ENCODE results near the gene DOCK1.

The DOCK1 gene

DNA sequence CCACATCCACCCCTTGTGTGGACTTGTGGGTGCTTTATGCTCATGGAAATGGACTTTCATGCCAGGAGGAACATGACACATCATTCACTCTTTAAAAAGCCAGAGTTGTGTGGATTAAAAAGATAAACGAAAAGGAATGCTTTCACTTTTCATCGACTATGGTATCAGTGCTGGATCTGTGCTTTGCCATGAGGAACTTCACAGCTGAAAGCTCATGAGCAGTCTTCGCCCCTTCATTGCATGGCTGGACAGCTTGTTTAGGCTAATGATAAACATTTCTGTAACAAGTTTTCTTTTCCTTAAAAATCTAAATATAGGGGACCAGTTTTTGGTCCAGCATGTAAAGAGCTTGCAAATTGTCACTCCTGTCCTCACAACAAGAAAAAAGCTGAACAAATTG is 470.2 kb downstream of the DOCK1 start:
- no peak for DNase-seq

DNA sequence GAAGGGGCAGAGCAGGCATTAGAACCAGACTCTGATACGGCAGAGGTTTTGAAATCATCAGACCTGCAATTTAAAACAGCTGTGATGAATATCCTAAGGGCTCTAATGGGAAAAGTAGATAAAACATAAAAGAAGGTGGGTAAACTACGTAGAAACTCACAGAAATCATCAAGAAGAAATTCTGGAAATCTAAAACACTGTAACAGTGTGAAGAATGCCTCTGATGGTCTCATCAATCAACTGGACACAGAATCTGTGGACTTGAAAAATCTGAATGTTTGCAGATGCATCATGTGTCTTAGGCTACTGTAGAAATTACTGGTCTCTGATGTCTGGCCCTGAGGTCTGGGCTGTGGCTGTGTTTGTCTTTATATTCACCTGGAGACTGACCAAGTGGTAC is 470.8 kb downstream of the DOCK1 start:
- no peak for DNase-seq

DNA sequence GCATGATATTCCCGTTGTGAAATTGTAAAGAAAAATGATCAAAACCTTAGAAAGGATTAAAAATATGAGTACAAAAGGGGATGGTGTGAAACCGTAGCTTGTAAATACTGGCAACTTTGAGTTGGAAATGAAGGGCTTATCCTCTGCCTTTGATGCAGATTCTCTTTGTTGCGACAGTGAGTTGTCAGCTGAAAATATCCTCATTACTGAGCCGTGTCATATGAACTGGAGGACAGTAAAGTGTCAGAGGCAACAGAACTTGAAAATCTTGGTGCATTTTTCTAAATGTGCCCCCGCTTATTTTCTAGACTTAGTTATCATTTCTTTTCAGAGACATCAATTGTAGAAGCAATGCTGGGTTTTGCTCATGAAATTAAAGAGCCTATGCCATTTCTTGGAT is 473.4 kb downstream of the DOCK1 start:
- DNase-seq, result no peak

DNA sequence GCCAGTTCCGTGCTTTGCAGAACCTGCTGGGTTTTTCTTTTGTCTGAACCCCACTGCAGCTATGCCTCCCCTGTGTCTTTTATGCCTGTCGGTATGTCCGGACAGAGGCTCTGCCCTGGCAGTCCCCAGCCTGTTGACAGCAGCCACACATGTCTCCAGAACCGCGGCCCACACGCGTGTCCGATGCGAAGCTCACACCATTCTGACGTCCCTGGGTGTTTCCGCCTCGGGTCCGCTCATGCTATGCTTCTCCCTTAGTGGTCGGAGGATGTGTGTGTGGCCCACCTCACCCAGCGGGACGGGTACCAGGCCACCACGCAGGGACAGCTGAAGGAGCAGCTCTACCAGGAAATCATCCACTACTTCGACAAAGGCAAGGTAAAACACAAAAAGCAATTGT is 479.3 kb downstream of the DOCK1 start:
- no peak for DNase-seq

DNA sequence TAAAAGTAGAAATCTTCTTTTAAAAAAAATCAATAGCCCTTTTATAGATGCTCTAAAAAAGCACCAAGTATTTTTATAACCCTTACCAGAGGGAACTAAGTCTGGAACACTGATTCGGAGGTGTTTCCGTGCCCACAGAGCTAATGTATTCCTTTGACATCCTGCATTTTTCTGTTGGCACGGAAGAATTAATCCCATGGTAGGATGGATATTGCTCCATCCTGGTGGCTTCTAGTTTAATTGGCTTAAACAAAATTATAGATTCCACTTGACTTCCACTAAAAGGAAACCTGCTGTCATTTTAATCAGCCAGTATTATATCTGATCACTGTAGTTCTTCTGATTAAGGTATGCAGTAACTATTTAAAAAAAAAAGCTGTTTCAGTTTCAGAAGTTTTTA is 479.8 kb downstream of the DOCK1 start:
- no peak for DNase-seq

DNA sequence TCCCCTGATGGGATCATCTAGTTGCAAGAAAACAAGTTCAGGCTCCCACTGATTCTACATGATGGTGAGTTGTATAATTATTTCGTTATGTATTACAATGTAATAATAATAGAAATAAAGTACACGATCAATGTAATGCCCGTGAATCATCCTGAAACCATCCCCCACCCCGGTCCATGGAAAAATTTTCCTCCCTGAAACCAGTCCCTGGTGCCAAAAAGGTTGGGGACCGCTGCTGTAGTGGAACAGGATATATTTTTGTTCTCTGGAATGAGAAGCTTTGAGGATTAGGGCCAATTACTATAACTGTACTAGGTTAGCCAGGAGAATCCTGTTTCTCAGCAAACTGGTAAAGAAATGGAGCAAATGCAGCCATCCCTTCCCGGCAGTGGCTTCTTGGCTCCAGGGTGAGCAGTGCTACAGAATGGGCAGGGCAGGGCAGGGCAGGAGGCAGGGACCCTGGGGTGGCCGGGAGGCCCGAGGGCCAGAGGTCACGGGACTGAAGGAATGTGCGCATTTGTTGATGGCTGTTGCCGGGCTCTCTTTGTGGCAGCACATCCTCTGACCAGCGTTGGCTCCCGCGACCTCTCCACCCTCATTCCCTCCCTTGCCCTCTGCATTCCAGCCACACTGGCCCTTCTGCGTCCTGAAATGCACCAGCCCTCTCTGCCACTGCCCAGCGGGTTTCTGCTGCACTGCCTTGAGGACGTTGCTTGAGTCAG is 481.5 kb downstream of the DOCK1 start:
- no peak for DNase-seq

DNA sequence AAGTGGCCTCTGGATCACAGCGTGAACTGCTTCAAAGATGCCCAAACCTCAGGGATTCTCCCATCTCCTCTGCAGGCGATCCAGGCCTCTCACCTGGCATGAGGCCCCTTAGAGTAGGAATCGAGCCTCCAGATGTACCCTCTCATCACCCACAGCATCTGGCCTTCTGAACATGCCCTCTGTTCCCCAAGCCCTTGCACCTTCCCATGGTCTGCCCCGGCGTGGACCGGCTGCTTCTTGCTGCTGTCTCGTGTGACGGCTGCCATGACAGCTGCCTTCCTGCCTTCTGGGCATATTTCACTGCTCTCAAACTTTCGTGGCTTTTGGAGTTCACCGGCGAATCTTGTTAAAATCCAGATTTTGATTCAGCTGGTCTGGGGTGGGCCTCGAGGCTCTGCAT is 486.6 kb downstream of the DOCK1 start:
- no peak for DNase-seq

DNA sequence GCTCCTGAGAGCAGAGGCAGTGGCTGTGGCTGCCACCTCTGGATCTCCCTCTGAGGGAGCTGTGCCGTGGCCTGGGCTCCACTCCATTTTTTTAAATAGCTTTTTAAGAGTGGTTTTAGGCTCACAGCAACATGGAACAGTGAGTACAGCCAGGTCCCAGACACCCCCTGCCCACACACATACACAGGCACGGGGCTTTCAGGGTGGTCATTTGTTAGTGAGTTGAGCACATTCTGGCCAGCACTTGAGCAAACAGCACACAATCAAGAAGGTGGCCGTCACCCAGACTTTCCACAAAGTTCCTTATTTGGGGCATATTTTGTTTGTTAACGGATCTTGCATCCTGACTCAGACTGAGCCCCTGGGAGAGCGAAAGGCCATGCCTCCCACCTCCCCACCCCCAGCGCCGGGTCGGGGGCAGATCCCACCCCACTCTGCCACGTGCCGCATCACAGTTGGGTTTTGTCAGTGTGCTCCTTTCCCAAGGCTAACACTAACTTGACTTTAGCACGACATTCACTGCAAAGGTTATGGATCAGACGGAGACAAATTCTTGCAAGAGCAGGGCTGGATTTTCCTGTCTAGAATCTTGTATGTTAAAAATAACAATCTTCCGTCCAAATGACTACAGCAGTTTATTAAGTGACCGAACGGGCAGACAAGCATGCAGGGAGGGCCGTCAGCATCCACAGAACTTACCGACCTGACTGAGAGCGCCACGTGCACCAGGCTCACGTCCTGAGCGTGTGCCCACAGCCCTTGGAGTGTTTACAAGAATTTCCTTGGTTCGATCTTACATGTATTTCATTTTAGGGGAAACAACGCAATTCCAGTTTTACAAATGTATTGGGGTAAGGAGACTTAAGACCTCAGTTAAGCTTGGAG is 487.4 kb downstream of the DOCK1 start:
- DNase-seq, result no peak

DNA sequence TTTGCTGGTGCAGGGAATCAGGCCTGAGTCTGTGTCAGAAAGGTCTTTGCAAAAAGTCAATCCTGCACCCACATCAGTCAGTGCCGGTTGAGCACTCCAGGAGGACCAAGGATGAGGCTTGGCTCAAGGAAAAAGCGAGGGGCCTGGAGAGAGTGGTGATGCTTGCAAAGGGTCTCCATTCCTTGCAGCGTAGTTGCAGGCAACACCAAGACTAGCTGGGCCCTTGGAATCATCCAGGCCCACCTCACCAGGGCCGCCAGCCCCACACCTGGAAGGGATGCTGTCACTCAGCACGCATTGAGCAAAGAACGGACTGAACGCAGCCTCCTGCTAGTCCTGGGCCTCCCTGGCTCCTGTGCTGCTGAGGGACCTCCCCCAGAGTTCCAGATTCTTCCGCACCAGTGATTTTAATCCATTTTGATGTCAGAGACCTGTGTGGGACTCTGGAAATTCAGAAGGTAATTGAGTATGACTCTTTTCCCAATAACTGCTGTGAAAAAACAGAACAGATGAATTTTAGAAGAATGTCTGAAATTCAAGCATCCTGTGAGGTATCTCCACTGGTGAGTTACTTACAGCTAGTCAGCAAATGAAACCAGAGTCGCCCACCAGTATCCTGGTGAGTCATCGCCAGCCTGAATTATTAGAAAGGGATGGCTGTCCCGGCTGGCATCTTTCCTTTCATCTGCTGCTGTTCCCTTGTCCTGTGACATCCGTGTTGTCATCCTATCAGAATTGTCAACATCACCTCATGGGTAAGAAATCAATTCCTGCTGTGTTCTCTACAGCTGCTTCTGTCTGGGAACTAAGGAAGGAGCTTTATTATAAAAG is 493.1 kb downstream of the DOCK1 start:
- no peak for DNase-seq

DNA sequence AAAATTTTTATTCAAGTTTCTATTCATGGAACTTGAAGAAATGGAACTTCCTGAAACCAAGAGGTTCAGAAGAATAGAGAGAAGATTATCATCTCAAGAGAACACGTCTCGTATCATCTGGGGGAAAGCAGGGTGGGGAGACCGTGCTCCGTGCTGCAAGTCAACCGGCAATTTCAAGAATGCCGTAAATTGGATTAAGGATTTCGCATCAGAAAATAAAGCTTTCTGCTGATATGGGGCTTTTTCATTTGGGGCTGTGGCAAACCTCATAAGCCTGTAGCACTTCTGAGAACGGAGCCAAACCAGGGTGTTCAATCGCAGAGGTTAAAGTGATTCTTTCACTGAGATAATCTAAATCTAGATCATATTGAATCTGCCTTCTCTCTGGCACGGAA is 493.7 kb downstream of the DOCK1 start:
- DNase-seq, result no peak

DNA sequence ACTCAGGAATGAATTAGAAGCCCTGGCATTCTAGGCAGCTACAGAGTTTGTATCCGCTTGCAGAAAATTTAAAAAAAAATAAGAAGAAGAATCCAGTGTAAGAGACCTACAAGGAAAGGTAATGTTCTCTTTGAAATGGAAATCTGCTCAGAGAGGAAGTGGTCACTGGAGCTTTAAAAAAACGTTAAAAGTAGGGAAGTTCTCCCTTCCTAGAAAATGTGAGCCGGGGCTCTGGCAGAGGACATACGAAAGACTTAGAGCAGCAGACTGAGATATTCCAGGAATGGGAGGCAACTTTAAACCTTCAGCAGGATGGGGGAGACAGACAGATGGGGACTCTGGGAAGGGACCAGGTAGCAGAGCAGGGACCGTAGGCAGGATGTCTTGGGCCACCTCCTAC is 494.4 kb downstream of the DOCK1 start:
- no peak for DNase-seq

DNA sequence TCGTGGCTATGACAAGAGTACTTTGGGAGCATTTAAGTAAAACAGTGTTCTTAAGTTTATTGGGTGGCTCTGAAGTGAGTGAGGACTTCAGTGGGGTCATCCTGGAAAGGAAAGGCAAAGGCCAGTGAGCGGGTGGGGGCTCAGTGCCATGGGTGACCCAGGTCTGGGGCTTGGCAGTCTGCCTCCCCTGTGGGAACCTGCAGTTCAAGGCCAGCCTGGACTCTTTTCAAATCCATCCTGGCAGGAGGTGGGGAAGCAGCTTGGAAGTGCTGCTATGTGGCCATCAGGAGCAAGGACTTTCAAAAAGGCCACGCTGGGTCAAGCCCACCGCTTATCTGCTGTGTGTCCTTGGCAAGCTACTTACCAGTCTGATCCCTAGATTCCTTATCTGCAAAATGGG is 495.0 kb downstream of the DOCK1 start:
- DNase-seq, result no peak

DNA sequence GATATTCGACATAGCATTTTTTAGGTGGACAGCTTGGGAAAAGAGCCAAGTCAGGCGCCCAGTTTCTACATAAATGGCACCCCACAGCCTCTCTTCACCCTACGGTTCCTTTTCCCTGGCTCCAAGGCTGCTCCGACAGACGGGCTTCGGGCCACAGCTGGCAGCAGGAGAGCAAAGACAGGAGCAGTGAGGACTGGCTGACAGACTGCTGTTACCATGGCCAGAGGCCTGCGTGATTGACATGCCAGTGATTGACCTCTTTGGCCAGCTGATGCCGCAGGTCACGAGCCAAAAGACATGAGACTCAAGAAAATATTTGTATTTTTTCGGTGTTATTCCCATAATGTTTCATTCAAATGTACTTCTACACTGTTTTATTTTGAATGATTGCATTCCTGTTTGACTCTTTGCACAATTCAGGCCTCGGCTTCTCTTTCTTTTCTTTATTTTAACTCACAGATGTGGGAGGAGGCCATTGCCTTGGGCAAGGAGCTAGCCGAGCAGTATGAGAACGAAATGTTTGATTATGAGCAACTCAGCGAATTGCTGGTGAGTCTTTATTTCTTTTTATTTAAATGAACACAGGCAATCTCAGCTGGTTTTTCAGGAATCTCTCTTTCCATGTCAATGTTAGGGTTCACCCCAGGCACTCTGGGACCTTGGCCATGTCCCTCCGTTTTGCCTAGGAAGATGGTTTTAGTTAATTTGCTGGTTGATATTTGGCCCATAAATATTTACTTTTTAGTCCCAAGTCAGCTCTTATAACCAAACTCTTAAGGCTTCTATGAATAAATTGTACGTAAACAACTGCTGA is 497.6 kb downstream of the DOCK1 start:
- DNase-seq, result no peak

DNA sequence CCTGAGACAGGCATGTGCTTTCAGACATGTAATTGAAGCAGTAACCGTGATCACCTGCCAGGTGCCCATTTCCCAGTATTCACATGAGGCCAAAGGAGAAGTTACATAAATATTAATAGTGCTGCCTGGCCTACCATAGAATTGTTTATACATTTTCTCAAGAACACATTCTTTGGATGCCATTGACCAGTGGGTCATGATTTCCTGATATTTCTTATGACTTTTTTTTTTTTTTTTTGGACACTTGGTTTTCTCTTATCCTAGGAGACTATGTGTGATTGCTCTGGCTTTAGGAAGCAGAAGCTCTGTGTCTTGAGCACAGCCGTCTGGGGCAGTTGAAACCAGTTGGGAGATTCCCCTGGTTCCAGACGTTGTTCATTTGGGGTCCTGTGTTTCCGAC is 500.0 kb downstream of the DOCK1 start:
- DNase-seq, result no peak

DNA sequence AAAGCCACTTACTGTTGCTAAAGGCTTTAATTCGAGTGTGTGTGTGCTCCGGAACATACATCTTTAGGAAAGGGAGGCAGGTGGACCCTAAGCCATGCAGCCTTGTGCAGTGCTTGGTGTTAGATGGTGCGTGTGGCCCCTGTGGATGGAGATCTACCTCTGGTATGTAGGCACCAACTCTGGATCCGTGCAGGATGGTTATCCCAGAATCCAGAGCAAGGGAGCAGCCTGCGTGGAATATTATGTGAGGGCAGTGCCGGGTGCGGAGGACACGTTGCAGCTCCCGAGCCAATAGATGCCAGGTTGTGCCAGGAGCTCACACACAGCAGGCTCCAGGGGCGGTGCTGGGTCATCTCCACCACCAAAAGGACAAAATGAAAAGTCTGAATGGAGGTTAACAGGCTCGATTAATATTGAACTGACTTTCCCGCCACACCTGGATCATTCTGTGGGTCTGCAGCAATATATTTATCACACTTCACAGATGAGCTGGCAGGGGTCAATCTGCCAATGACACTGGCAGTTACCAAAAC is 500.9 kb downstream of the DOCK1 start:
- DNase-seq, result no peak

DNA sequence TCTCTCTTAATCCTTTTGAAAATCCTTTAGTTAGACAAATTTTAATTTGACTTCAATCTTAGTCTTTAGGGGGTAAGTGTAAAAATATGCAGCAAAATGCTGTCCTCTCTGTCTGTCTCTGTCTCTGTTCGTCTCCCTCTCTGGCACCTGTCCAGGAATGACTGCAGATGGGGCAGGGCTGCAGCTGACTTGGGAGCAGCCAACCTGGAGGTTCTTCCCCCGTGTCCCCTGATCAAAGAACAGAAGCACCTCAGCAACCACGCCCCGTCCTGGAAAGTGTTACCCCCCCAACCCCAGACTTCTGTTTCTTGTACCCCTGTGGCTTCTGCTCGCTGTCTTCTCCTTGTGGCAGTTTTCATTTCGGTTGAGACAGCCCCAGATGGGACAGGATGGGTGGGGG is 502.3 kb downstream of the DOCK1 start:
- no peak for DNase-seq

DNA sequence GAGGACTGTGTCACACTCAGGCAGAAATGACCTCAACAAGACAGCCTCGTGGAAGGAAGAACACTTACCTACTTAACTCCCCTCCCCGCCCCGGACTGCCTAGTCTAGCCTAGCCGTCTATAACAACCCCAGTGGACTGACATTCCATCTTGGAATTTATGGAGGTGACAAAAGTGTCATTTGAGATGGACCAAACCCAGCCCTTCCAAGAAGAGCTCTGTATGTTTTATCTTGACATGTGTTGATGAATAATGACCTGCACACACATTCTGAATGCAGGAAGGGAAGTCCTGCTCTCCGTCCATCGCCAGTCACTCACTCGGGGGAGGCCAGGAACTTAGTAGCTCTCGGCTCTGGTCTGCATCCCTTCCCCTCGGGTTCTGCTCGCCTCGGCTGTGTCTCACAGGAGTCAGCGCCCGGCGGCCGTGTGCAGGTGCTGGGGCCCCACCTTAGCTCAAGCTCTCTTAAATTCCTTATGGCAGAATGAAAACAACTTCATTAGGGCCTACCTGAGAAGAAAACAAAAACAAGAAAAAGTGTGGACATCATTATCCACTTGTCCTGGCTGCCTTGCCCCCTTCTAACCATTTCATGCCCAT is 503.0 kb downstream of the DOCK1 start:
- no peak for DNase-seq

DNA sequence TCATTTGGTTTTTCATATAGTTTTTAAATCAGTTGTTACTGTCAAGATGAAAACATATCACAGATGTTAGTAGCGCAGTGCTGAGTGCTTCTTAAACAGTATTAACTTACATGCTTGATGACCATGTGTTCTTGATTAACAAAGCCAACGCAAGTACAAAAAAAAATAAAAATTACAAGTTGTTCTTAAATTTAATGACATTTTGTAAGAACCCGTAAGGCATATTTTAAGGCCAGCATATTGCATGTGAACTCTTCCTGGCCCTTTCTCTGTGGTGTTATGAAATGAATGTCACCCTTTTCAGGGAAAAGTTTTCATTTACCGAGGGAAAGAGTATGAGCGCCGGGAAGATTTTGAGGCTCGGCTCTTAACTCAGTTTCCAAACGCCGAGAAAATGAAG is 503.5 kb downstream of the DOCK1 start:
- no peak for DNase-seq

DNA sequence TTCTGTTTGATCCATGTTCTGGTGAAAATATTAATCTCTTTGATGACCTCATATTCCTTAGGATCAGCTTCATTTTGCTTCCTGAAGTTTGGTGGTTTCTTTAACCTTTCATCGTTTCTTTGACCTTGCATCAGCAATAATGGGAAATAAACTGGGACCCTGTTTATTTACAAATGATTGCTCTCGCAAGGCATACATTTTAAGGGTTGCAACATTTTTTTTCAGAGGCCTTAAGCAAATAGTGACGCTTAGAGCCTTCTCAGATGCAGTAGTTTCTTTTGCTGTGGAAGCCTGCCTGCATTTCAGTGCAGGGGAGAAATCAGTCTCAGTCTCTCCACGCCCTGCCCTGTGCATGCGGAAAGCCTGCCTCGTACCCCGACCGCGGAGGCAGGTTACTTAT is 504.8 kb downstream of the DOCK1 start:
- no peak for DNase-seq

DNA sequence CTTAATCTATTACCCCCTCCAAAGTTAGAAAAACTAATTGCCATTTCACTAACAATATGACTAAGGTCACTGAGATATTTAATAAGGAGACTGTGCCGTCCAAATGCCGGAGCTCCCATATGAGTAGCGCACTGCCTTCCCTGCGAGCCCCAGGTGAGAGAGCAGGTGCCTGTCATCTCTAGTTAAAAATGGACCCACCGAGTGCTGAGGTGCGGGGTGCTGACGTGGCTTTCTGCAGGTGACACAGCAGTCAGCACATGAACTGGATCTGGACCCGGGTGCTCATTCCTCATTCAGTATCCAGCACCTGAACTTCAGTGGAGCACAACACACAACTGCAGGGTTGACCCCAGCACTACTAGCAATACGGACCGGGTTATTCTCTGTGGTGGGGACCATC is 505.8 kb downstream of the DOCK1 start:
- DNase-seq, result no peak

DNA sequence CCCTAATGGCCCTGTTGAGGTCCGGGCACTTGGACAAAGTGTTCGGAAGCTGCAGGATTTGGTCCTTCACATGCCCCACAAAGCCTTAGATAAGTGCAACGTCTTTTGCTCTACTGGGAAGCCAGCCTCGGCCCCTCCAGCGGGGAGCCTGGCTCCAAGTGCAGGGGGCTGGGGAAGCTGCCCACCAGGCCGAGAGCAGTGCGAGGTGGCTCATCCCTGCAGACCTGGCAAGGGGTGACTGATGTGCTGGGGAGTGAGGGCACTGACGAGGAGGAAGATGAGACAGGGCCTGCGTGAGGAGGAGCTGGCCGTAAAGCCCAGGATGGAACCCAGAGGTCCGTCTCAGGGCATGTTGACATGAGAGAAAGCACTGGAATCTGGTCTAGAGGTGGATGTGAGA is 508.1 kb downstream of the DOCK1 start:
- no peak for DNase-seq

DNA sequence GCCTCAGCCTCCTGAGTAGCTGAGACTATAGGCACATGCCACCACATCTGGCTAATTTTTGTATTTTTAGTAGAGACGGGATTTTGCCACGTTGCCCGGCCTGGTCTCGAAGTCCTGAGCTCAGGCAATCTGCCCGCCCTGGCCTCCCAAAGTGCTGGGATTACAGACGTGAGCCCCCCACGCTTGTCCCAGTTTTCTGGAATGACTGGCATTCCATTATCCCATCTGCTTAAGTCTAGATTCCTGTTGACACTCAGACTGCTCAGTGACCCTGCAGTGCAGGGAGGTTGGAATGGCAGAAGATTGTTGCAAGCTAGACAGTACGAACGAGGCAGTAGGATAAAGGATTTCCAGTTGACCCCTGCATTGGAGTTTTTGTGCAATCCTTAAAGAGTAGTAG is 508.8 kb downstream of the DOCK1 start:
- DNase-seq, result no peak

All from SHP77 treated with DMSO at 0.1 percent for 48 hours (cell line).